K562 (cell line): ENCODE data around the gene RAB5B. TPM values are rescaled to one million over a fixed set of nuclear protein-coding genes. Genes with fewer than 3 reads are reported as not detected.

ENCODE experiments used
- ATAC-seq: fragments of 200-7000 bp; cut with Tn5 transposase; 3 replicates; pipeline ENCODE4 v1.9.1; 2020; ENCODE audit warnings: moderate library complexity
- BruUV-seq: library from RNA; stranded (reverse); fragments of 400-500 nt; replicated peaks from 2 replicates; lab custom pipeline; 2021; lab: Mats Ljungman, UMichigan
- CTCF ChIA-PET: fragments of 300-600 bp; formaldehyde crosslinking; extraction: SDS; loops from one replicate; lab custom pipeline; 2021; ENCODE audit warnings: low intra/inter-chr PET ratio; lab: Yijun Ruan, JAX
- POLR2A ChIA-PET: fragments of 300-600, 350-650 bp; sonication (Branson Sonifier 250); formaldehyde crosslinking; extraction: SDS; loops from one replicate; lab custom pipeline; 2021; ENCODE audit warnings: antibody characterized with exemption, inconsistent platforms; lab: Yijun Ruan, JAX
- DNase-seq, 4 experiments: peaks; one replicate each; pipeline versions ENCODE4 v3.0.0 to v3.0.0-alpha.2; 2011 to 2018; ENCODE audit warnings: low spot score in 3 of 4, mixed read lengths in 3 of 4; ENCODE audit errors: extremely low read depth in 1 of 4
- FAIRE-seq: peaks from 2 replicates; lab custom pipeline; 2011; peaks lifted over from hg19 to GRCh38; lab: Jason Lieb, UNC
- H2AFZ ChIP-seq: 2 replicates; pipeline ENCODE4 v1.6.0; 2011; ENCODE audit warnings: low read depth, low read length, control low read depth, inconsistent platforms
- H3K27ac ChIP-seq: fragments of 200-600 bp; 3 replicates; pipeline ENCODE4 v1.8.0; 2011; ENCODE audit warnings: low read depth, mild to moderate bottlenecking, control low read depth, inconsistent platforms, low read length, moderate library complexity, mixed read lengths; ENCODE audit errors: extremely low read depth
- H3K27me3 ChIP-seq, 2 experiments: fragments of 300-600 bp in 1 of 2; 2 replicates in 1 of 2; 3 replicates in 1 of 2; pipeline versions ENCODE4 v1.6.0 to v1.8.0; 2011; ENCODE audit warnings: inconsistent platforms in 2 of 2, low read length in 2 of 2, mild to moderate bottlenecking in 1 of 2, mixed read lengths in 1 of 2, moderate library complexity in 1 of 2; ENCODE audit not compliant: control insufficient read depth in 2 of 2, insufficient read depth in 2 of 2
- H3K36me3 ChIP-seq: fragments of 300-600 bp; 3 replicates; pipeline ENCODE4 v1.8.0; 2011; ENCODE audit warnings: mild to moderate bottlenecking, low read length, inconsistent platforms; ENCODE audit not compliant: control insufficient read depth, insufficient read depth
- H3K4me1 ChIP-seq, 2 experiments: fragments of 200-600 bp in 1 of 2; replicated peaks in 1 of 2; 2 replicates in 1 of 2; 3 replicates in 1 of 2; pipeline versions ENCODE4 v1.5.1 to v1.8.0; 2011; ENCODE audit warnings: inconsistent platforms in 2 of 2, low read length in 2 of 2, mild to moderate bottlenecking in 1 of 2, mixed read lengths in 1 of 2, moderate library complexity in 1 of 2; ENCODE audit not compliant: control insufficient read depth in 2 of 2, insufficient read depth in 2 of 2
- H3K4me2 ChIP-seq: 2 replicates; pipeline ENCODE4 v1.6.1; 2011; ENCODE audit warnings: low read length, control low read depth, inconsistent platforms, mixed read lengths; ENCODE audit not compliant: insufficient read depth
- H3K4me3 ChIP-seq: fragments of 200-600 bp; sonication (generic), shearing (Covaris generic); 2 replicates; pipeline ENCODE4 v1.5.1; 2016; ENCODE audit warnings: control low read depth, inconsistent platforms
- H3K79me2 ChIP-seq: fragments of 200-600 bp; 3 replicates; pipeline ENCODE4 v1.8.0; 2011; ENCODE audit warnings: low read length, inconsistent platforms; ENCODE audit not compliant: control insufficient read depth, insufficient read depth
- H3K9ac ChIP-seq, 2 experiments: 2 replicates each; pipeline versions ENCODE4 v1.6.0 to v1.6.1; 2011; ENCODE audit warnings: low read depth in 2 of 2, low read length in 2 of 2, control low read depth in 1 of 2, inconsistent platforms in 1 of 2, mild to moderate bottlenecking in 1 of 2, mixed read lengths in 1 of 2; ENCODE audit not compliant: insufficient read depth in 1 of 2
- H3K9me1 ChIP-seq: one replicate; pipeline ENCODE4 v1.6.0; 2011; ENCODE audit warnings: inconsistent platforms, mild to moderate bottlenecking, low read length, moderate library complexity; ENCODE audit not compliant: control insufficient read depth, insufficient read depth
- H3K9me3 ChIP-seq: replicated peaks from 2 replicates; pipeline ENCODE4 v1.5.1; 2011; ENCODE audit warnings: low read depth, low read length, inconsistent platforms; ENCODE audit not compliant: control insufficient read depth, insufficient read depth
- H4K20me1 ChIP-seq: replicated peaks from 2 replicates; pipeline ENCODE4 v1.6.1; 2011; ENCODE audit warnings: low read length, inconsistent platforms, mixed read lengths; ENCODE audit not compliant: control insufficient read depth, insufficient read depth
- MAX ChIP-seq: sonication (generic); formaldehyde crosslinking; IDR thresholded peaks from 2 replicates; pipeline ENCODE4 v1.9.0; 2022; ENCODE audit warnings: mild to moderate bottlenecking, missing genetic modification reagents
- ZNF280B ChIP-seq: fragments of 250-450 bp; sonication (Bioruptor Pico); IDR thresholded peaks from 2 replicates; pipeline ENCODE4 v1.5.1; 2021; ENCODE audit warnings: mild to moderate bottlenecking
- WGBS: fragments of 100-300 bp; shearing (Covaris generic); methylation state at CpG from one replicate; pipeline ENCODE4 v1.1.6; 2016; ENCODE audit warnings: low coverage, mixed read lengths; ENCODE audit not compliant: insufficient coverage; ENCODE audit errors: missing lambda C conversion rate; 5-methylcytosine and 5-hydroxymethylcytosine counted together
- in situ Hi-C: fragments of 300-500 bp; cut with MboI; formaldehyde crosslinking; loops from 4 replicates; pipeline ENCODE4 v1.15.0; 2018; ENCODE audit warnings: inconsistent platforms, mixed read lengths
- intact Hi-C: fragments of 100-400 bp; cut with micrococcal nuclease; formaldehyde crosslinking; loops from 2 replicates; pipeline ENCODE4 v1.14.2; 2022
- polyA plus RNA-seq, 8 experiments: library from polyadenylated mRNA; depleted of rRNA in 4 of 8; stranded (reverse) in 5 of 8; unstranded in 3 of 8; fragments of >200 nt; fragmentation: Nextera tagmentation in 2 of 8; fragmentation: Illumina TruSeq in 1 of 8; extraction: Ambion mirVana in 2 of 8; extraction: Trizol in 1 of 8; gene quantifications; 2 replicates each; pipeline versions ENCODE4 v1.2.1 to v1.2.3, GENCODE V29; 2011 to 2014; ENCODE audit warnings: inconsistent platforms in 1 of 8, missing spikeins in 1 of 8
- total RNA-seq, 7 experiments: library from RNA; depleted of rRNA in 6 of 7; stranded (reverse); fragments of >200 nt in 6 of 7; fragmentation: Illumina TruSeq in 2 of 7; extraction: Trizol in 2 of 7; gene quantifications; 2 replicates each; pipeline versions ENCODE4 v1.2.1 to v1.2.3, GENCODE V29; 2011 to 2021; ENCODE audit warnings: low replicate concordance in 1 of 7

The RAB5B gene
- total and polyA plus RNA-seq, 9 of the 15 experiments (the other 6 are each of a cell fraction or from before 2014, with no cell fraction given): 6.8 to 73.8 (median 25.2) TPM

GRCh38 chr12:56004211-56004610 lies 30.3 kb downstream of the RAB5B start:
- Histone ChIP-seq H3K9ac (peak overlapping the region in 1 of 2 experiments; percentile 41; a peak in 1 of 4 replicates), H3K27ac (0 out of 3 replicates have a peak overlapping the region, but pooled peaks have one; percentile 8), H3K79me2 (no peaks in the 10 kb centered on the region), H3K4me3 (no peak overlapping the region), H3K4me2 (no peak overlapping the region), H3K9me3 (no peaks in the 10 kb centered on the region), H2AFZ (no peak overlapping the region), H3K9me1 (no peaks in the 10 kb centered on the region), H4K20me1 (no peaks in the 10 kb centered on the region), H3K27me3 (no peaks in the 10 kb centered on the region), H3K36me3 (peaks cover 35% of the 10 kb centered on the region), H3K4me1 (peaks cover 17 to 40% of the 10 kb centered on the region in 2 experiments)
- DNase-seq (no peak), FAIRE-seq (no peak), ATAC-seq (no peak)
- no TSS peak for BruUV-seq
- in situ Hi-C loops (no loop called here), intact Hi-C loops (no loop called here)
- ChIA-PET CTCF (no interaction called here), POLR2A (no interaction called here)
- TF ChIP-seq ZNF280B (CRISPR knock-in tag) (no peak), MAX (CRISPR knock-in tag) (peak; percentile 47; the same call in 1 of the 2 replicates)
- WGBS: 91% methylated on average over 10 of the region's 10 CpGs
